IPS-20b (cell line): ENCODE measurements around the gene DACH1.

Experiments
- H3K27ac ChIP-seq: one replicate; pipeline ENCODE4 v1.5.1; 2013; ENCODE audit warnings: low read length
- H3K27me3 ChIP-seq: 2 replicates; pipeline ENCODE4 v1.6.1; 2013; ENCODE audit warnings: mild to moderate bottlenecking, low read length, inconsistent platforms; ENCODE audit not compliant: insufficient read depth
- H3K36me3 ChIP-seq: 2 replicates; pipeline ENCODE4 v1.6.1; 2013; ENCODE audit warnings: low read depth, mild to moderate bottlenecking, inconsistent platforms, low read length, moderate library complexity; ENCODE audit not compliant: insufficient read depth
- H3K4me1 ChIP-seq: 2 replicates; pipeline ENCODE4 v1.6.1; 2013; ENCODE audit warnings: mild to moderate bottlenecking, control low read depth, inconsistent platforms, low read length, moderate library complexity; ENCODE audit not compliant: insufficient read depth
- H3K4me3 ChIP-seq: 2 replicates; pipeline ENCODE4 v1.5.1; 2013; ENCODE audit warnings: mild to moderate bottlenecking, low read length, inconsistent platforms
- H3K9ac ChIP-seq: 2 replicates; pipeline ENCODE4 v1.6.1; 2013; ENCODE audit warnings: low read depth, mild to moderate bottlenecking, inconsistent platforms, low read length, moderate library complexity
- H3K9me3 ChIP-seq: 2 replicates; pipeline ENCODE4 v1.6.1; 2013; ENCODE audit warnings: mild to moderate bottlenecking, low read depth, low read length, inconsistent platforms; ENCODE audit not compliant: insufficient read depth

The DACH1 gene

DNA sequence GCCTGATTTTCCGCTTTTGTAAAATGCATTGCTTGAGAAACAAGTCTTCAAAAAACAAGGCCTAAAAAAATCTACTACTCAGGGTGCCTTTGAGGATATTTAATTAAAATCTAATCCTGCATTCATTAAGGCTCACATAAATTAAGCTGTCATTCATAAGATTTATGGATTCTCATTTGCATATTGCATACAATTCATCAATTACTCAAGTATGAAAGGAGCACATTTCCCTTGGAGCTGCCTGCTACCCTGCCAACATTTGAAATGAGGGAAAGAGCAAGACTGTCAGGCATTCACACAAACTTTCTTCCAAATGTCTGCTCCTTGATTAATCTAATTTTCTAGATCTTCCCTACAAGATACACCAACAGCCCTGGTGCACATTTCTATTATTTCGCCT lies 140.0 kb downstream of the DACH1 start:
- no peak overlapping the region for H3K27ac ChIP-seq
- H3K9me3 ChIP-seq, result no peaks in the 10 kb centered on the region

DNA sequence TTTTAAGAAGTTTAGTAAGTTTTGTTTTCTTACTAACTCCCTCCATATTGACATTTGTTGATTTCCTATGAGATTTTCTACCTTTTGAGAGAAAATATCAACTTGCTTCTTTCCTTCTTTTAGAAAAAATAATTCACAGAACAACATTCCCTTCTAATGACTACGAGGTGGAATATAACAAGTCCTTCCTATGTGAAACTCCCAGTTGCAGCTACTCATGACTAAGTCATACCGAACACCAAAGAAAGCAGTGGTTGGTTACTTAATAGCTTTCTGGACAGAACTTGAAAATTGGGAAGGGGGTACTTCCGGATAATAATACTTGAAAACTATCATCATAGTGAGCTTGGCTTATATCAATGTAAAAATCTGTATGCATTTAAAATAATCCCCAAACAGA lies 144.8 kb downstream of the DACH1 start:
- no peaks in the 10 kb centered on the region for H3K36me3 ChIP-seq
- H3K9me3 ChIP-seq, result no peaks in the 10 kb centered on the region
- H3K4me3 ChIP-seq, result no peak overlapping the region
- H3K27me3 ChIP-seq, result no peaks in the 10 kb centered on the region
- H3K9ac ChIP-seq, result no peak overlapping the region
- peaks cover 9% of the 10 kb centered on the region for H3K4me1 ChIP-seq
- H3K27ac ChIP-seq, result no peak overlapping the region

More for the DNA sequence above, 140.0 kb downstream of the DACH1 start:
- no peak overlapping the region for H3K9ac ChIP-seq
- no peak overlapping the region for H3K4me3 ChIP-seq
- H3K27me3 ChIP-seq, result no peaks in the 10 kb centered on the region
- H3K4me1 ChIP-seq, result peaks cover 24% of the 10 kb centered on the region
- H3K36me3 ChIP-seq, result no peaks in the 10 kb centered on the region

DNA sequence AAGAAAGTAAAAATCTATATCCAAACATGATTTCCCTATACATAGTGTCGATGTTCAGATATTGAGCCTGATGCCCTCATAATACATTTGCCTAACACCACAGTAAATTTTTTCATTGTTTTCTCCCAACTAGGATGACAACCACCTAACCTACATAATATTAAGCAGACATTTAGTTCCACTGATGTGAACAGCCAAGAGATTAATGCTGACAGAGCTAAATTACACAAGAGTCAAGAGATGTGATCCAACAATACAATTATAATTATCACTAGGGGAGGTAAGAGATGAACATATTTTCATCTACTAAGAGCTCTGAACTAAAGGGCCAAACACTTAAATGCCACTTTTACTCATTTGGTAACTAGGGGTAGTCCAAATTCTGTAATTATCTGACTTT lies 145.9 kb downstream of the DACH1 start:
- no peak overlapping the region for H3K4me3 ChIP-seq
- no peaks in the 10 kb centered on the region for H3K9me3 ChIP-seq
- no peak overlapping the region for H3K27ac ChIP-seq
- no peaks in the 10 kb centered on the region for H3K36me3 ChIP-seq
- H3K27me3 ChIP-seq, result no peaks in the 10 kb centered on the region
- peaks cover 6% of the 10 kb centered on the region for H3K4me1 ChIP-seq
- no peak overlapping the region for H3K9ac ChIP-seq

DNA sequence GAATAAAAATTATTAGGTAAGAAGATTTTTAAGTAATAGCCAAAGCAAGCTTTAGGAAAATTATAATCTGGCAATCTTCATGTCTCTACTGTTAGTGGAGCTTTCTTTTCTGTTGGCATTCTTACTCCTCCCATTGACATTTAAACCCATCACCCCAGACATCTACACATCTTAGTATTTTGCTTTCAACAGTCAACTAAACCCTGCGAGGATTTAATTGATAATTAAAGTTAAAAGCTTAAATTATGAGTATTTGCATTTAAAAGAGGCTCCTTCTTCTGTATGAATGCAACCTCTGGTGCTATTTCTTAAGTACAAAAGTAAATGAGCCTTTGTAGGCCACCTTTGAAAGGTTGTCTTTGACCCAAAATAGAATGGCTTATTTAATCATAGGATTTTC lies 148.1 kb downstream of the DACH1 start:
- no peak overlapping the region for H3K9ac ChIP-seq
- H3K9me3 ChIP-seq, result no peaks in the 10 kb centered on the region
- peaks cover 6% of the 10 kb centered on the region for H3K4me1 ChIP-seq
- H3K36me3 ChIP-seq, result no peaks in the 10 kb centered on the region
- no peaks in the 10 kb centered on the region for H3K27me3 ChIP-seq
- H3K4me3 ChIP-seq, result no peak overlapping the region
- no peak overlapping the region for H3K27ac ChIP-seq

DNA sequence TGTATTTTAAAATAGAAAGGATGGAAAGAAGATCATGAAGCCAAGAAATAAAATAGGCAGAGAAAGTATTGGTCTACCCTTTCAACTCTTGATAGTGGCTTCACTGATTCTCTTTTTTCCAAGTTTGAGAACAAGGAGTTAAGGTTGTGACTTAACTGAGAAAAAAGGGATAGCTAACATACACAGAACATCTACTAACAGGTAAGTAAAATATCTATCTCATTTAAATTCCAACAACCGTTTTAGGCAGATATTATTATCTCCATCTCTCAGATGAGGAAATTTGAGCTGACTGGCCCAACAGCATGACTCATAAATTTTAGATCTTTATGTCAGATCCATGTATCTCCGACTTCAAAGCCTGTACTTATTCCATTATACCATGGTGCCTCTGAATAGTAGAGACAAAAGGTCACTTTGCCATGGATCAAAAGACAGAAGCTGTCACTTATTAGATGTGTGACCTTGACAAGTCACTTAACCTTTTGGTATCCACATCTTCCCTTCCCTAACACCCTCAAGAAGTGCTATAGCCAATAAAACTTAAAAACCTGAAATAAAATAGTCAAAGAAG lies 152.1 kb downstream of the DACH1 start:
- H3K36me3 ChIP-seq, result no peaks in the 10 kb centered on the region
- H3K4me1 ChIP-seq, result peaks cover 6% of the 10 kb centered on the region
- no peak overlapping the region for H3K27ac ChIP-seq
- H3K4me3 ChIP-seq, result no peak overlapping the region
- H3K9me3 ChIP-seq, result no peaks in the 10 kb centered on the region
- H3K9ac ChIP-seq, result no peak overlapping the region
- no peaks in the 10 kb centered on the region for H3K27me3 ChIP-seq

GRCh38 chr13:71712988-71713653 lies 153.9 kb downstream of the DACH1 start:
- Histone ChIP-seq H3K27ac (no peak overlapping the region), H3K4me1 (no peaks in the 10 kb centered on the region), H3K9me3 (no peaks in the 10 kb centered on the region), H3K4me3 (no peak overlapping the region), H3K36me3 (no peaks in the 10 kb centered on the region), H3K9ac (no peak overlapping the region), H3K27me3 (no peaks in the 10 kb centered on the region)

DNA sequence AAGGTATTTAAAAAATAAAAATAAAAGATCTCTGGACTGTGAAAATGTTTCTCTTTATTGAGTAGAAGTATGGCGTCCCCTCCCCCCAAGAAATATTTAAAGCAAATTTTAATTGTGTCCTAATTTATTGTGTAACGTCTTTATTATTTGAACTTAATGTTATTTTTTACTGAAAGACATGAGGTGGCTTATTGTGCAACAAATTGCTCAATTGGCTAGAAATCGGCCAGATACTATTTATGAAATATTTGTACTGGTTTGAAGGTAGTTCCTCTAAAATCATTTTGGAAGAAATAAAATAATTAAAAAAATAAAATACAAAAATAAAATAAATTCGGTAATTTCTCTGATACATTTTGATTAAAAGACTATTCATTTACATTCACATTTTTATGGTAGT lies 162.3 kb downstream of the DACH1 start:
- no peak overlapping the region for H3K9ac ChIP-seq
- no peaks in the 10 kb centered on the region for H3K27me3 ChIP-seq
- no peak overlapping the region for H3K4me3 ChIP-seq
- H3K27ac ChIP-seq, result no peak overlapping the region
- no peaks in the 10 kb centered on the region for H3K9me3 ChIP-seq
- no peaks in the 10 kb centered on the region for H3K4me1 ChIP-seq
- H3K36me3 ChIP-seq, result no peaks in the 10 kb centered on the region

GRCh38 chr13:71703138-71703537 lies 163.9 kb downstream of the DACH1 start:
- no peaks in the 10 kb centered on the region for H3K36me3 ChIP-seq
- H3K4me1 ChIP-seq, result no peaks in the 10 kb centered on the region
- no peak overlapping the region for H3K9ac ChIP-seq
- H3K27me3 ChIP-seq, result no peaks in the 10 kb centered on the region
- H3K27ac ChIP-seq, result no peak overlapping the region
- H3K4me3 ChIP-seq, result no peak overlapping the region
- H3K9me3 ChIP-seq, result no peaks in the 10 kb centered on the region

DNA sequence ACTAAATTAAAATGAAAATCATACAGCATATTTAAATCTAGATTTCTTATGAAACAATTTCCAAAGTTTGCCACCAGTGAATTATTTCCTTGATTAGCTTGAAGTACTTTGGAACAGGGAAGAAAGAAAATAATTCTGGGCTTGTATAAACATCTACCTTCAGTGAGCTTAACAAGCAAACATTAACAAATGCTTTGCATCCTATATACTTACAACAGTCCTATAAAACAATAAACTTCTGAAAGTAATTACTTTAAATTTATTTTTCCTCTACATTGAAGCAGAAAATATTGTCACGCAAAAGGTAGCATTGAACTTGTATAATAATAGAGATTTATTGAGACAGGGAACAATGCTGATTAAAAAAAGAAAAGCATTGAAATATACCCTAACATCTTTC lies 164.8 kb downstream of the DACH1 start:
- H3K4me3 ChIP-seq, result no peak overlapping the region
- H3K36me3 ChIP-seq, result no peaks in the 10 kb centered on the region
- no peak overlapping the region for H3K27ac ChIP-seq
- no peak overlapping the region for H3K9ac ChIP-seq
- no peaks in the 10 kb centered on the region for H3K4me1 ChIP-seq
- H3K9me3 ChIP-seq, result no peaks in the 10 kb centered on the region
- H3K27me3 ChIP-seq, result no peaks in the 10 kb centered on the region

DNA sequence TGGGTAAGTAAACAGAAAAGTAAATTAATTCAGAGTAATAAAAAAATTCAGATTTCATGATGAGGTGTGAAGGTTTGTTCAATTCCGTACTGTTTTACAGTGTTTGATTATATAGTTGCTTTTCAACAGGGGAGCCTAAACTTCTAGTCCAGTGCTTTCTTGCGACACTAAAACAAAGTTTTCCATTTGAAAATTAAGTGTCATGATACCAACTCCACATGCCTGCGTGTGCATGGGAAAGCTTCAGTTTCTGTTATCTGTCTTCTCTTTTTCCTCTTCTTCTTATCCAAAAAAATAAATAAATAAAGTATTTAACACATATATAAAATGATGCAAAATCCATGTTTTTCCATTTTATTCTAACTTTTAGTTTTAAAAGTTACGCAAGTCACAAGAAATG lies 165.3 kb downstream of the DACH1 start:
- H3K27me3 ChIP-seq, result no peaks in the 10 kb centered on the region
- no peak overlapping the region for H3K27ac ChIP-seq
- H3K36me3 ChIP-seq, result no peaks in the 10 kb centered on the region
- H3K9me3 ChIP-seq, result no peaks in the 10 kb centered on the region
- H3K9ac ChIP-seq, result no peak overlapping the region
- H3K4me3 ChIP-seq, result no peak overlapping the region
- H3K4me1 ChIP-seq, result no peaks in the 10 kb centered on the region

DNA sequence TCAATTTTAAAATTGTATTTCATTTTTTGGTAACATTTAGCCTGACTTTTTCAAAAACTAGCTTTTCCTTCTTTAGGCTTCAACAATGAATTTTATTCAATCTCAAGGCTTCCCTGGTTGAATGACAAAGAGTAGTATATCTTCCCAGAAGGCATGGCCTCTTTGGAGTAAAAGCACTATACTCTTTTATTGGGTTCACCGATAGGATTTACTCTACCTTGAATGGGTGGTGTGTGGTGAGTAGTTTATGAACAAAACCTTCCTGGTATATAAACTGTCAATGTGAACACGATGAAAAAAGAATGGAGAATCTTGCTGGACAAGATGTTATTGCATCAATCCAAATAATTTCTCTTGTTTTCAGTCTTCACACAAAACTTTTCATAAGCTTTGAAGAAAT lies 167.7 kb downstream of the DACH1 start:
- Histone ChIP-seq H3K27me3 (no peaks in the 10 kb centered on the region), H3K9ac (no peak overlapping the region), H3K4me1 (no peaks in the 10 kb centered on the region), H3K27ac (no peak overlapping the region), H3K4me3 (no peak overlapping the region), H3K36me3 (no peaks in the 10 kb centered on the region), H3K9me3 (no peaks in the 10 kb centered on the region)

DNA sequence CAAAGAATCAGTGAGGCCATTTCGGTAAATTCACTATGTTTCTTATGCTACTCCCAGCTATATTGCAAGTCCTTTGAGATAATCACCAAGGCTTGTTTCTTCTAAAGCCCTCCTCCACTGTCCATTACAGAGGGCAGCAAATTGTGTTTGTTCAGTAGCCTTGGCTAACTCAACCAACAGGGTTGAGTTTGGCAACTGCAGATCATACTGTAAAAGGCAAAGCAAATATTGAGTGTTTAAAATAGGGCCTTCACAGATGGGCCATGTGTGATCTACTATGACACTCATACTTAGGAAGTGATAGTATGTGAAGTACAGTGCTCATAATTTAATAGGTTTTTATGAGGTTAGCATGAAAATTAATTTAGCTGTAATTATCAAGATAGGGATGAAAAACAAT lies 171.3 kb downstream of the DACH1 start:
- Histone ChIP-seq H3K27me3 (no peaks in the 10 kb centered on the region), H3K27ac (no peak overlapping the region), H3K9me3 (no peaks in the 10 kb centered on the region), H3K36me3 (no peaks in the 10 kb centered on the region), H3K9ac (no peak overlapping the region), H3K4me3 (no peak overlapping the region), H3K4me1 (no peaks in the 10 kb centered on the region)
